Measurements from ENCODE around the gene SORBS2. TPM values are rescaled to one million over a fixed set of nuclear protein-coding genes. Genes with fewer than 3 reads are reported as not detected.
A peak's percentile ranks its signal among the peaks of the same experiment; 100 is the strongest.

The SORBS2 gene
- total RNA-seq, 1 experiment from 2014 or later = 3.6 TPM

DNA sequence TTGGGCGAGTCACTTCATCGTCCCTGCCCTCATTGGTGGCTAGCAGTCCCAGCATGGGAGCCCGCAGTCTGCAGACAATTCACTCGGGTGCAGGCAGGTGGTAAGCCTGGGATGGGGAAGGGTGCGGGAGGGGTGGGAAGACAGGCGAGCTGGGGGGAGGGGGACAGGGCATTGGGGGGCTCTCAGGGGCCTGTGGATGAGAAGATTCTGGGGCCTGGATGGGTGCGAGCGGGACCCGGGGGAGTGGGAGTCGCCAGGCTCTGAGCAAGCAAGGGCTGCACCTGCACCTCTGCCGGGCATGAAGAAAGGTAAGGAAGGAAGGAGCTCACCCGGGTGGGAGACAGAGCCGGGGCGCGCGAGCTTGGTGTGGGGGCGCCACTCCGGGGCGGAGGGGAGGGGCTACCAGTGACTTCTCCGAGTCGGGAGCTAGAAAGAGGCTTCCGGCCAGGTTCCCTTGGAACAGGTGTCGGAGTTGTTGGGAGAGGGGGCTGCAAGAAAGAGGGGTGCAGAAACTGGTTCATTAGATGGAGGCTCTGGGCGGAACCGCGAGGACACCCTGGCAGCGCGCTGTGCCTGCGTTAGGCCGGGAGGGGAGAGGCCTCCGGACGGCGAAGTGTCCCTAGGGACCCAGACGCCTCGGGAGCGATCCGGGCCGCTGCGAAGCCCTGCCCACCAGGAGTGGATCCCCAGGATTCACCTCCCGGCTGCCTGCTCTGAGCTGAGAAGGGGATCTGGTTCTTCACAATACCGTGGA, 173.3 kb downstream of the SORBS2 start:
- DNase-seq (ENCODE audit: low read depth) = no peak

DNA sequence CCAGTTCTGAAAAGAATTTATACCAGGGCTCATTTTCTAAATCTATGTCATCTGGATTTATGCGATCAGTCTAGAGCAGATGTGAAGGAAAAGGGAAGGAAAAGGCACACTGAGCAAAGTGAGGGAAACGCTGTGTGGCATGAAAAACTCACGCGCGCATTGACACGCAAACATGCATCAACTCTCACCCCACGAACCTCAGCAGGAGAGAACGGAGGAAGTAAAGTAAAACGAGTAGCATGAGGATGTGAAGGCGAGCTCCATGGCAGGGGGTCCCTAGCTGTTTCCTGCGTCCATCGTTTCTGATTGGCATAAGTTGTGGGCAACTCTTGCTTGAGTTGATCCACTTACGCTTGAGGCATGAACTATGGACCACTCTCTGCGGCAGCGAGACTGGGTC, 173.9 kb downstream of the SORBS2 start:
- DNase-seq (ENCODE audit: low read depth) = no peak

DNA sequence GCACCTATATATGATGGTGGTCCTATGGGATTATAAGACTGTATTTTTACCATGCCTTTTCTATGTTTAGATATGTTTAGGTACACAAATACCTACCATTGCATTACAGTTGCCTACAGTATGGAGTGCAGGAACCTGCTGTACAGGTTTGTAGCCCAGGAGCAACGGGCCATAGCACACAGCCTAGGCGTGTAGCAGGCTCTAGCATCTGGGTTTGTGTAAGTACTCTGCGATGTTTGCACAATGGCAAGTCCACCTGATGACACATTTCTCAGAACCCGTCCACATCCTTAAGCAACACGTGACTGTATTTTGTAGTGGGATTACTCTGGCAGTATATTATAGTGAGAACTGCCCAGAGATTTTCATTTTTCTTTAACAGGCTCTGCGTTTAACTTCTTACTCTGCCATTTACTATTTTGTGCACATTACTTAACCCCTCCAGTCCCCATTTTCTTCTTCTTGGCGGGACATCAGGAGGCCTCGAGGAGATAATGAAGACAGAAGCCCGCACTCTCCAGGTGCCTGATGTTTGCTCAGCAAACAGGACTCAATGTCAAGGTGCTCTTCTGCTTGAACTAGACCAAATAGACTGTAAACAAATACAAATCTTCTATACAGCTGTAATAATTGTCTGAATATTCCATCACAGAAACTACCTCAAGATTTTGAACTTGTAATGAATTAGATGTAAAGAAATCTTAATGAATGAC, 174.7 kb downstream of the SORBS2 start:
- DNase-seq (ENCODE audit: low read depth) = no peak

DNA sequence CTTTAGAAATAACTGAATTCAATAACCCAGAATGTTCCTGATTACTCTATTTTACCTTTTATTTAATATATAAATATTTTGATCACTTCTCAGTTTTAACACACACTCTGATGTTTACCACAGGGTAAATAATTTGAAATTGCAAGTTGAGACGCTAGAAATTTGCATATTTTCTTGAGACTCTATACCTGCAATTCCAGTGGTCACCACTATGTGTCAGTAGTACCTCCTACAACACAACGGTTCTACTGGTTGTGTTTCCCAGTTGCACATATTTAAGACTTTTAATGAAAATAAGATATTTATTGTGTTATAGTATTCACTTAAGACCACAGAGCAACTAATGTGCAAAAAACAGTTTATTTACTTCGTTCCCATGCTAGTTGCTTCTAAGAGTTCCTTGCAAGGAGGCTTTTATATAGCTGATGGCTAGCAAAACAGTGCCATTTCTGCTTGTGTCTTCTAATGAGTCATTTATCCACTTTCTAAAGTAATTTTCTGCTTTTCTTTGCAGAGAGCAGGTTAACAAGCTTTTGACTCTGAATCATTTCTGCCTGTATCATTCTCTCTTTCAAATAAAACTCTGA, 177.8 kb downstream of the SORBS2 start:
- DNase-seq (ENCODE audit: low read depth) = no peak

GRCh38 chr4:185626798-185627197, 185.2 kb downstream of the SORBS2 start:
- no peak for DNase-seq (ENCODE audit: low read depth)

DNA sequence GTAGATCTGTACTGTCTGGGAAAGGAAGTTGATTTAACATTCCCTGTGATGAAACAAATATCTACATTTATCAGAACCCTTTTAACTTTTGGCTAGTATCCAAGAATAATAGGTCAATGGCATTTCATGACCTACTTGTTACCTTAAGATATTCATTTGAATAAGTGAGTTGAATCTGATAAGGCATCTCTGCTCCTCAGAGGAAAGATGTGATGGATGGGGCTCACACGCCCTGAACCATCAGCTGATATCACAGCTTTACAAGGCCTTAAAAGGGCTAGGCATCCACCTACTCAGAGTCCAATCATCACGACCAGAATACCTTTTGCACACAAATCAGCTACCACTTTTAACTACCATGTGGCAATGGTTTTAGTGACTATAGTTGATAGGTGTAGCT, 186.5 kb downstream of the SORBS2 start:
- no peak for DNase-seq (ENCODE audit: low read depth)

DNA sequence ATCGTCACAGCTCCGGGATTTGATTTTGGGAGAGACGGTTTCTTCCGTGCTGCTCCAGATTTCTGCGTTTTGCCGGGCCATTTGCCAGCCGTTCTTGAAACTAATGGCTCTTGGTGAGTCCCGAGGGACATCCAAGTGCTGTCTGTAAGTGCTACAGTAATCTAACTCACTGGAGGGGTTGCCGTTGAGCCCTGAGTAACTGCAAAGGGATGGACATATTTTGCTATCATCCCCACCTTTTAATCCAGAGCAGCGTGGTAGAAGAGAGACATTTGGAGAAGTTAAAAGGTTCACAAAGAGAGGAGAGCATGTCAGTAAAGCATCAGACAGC, 187.8 kb downstream of the SORBS2 start:
- DNase-seq (ENCODE audit: low read depth) = no peak

DNA sequence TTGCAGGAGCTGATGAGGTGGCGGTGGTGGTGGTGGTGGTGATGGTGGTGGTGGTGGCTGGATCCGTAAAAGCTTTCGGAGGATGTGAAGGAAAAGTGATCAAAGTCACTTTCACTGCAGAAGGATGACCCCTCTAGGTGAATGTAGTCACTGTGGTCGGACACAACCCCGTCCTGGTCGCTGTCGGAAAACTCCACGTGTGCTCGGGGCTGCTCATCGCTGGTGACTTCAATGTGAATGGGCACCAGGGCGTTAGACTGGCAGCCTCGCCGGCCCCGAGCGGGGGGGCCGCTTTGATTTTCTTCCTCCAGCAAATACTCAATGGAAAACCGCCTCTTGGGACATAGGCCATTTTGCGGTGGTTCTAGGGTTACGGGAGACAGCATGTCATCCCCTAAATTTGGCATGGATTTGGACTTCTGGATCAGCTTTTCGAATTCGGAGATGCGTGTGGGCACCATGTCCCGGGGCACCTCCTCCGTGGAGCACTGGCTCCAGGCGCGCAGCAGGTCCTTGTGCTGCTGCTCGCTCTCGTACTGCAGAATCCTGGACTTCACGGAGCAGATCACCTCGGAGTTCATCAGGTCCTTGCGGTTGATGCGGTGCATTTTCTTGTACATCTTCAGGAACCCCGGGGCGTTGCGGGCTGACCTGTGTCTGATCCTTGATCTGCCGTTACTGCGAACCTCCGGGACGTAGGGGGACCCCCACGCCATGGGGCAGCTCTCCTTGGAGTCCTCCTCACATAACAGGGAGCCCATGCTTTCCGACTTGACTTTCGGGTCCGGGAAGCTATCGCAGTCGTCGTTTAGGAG, 188.3 kb downstream of the SORBS2 start:
- no peak for DNase-seq (ENCODE audit: low read depth)

DNA sequence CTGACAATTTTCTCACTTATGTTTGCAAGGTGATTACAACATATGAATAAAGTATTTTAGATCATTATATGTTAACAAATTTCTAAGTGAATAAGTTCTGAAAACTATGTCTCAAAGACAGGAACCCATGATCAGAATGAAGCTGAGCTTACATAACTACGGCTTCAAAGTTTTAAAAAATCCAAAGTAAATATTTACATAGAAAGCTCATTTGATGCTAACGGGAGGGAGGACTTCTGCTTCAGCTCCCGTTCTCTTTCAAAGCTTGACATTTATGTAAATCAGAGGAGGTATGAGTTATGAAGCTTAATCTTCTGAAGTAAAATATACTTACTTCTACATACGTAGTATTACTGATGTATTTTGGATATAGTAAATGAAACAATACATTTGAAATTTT, 203.8 kb downstream of the SORBS2 start:
- DNase-seq (ENCODE audit: low read depth) = no peak

DNA sequence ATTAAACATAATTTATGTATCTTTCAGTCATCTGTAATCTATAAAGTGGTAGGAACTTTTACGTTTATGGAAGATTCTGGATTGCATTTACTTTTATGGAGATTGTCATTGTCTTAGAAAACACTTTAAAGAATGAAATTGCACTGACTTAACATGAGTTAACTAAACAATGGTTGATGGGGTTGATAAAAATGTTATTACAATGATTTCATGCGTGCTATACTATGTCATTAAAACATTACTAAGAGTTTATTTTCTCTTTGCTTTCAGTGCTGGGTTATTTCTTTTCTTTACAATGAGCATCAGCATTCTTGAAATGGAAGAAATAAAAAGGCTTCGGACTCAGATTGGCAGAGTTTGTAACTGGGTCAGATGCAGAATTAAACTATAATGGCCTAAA, 209.6 kb downstream of the SORBS2 start:
- no peak for DNase-seq (ENCODE audit: low read depth)

GRCh38 chr4:185600801-185601434, 211.1 kb downstream of the SORBS2 start:
- DNase-seq (ENCODE audit: low read depth) = no peak

DNA sequence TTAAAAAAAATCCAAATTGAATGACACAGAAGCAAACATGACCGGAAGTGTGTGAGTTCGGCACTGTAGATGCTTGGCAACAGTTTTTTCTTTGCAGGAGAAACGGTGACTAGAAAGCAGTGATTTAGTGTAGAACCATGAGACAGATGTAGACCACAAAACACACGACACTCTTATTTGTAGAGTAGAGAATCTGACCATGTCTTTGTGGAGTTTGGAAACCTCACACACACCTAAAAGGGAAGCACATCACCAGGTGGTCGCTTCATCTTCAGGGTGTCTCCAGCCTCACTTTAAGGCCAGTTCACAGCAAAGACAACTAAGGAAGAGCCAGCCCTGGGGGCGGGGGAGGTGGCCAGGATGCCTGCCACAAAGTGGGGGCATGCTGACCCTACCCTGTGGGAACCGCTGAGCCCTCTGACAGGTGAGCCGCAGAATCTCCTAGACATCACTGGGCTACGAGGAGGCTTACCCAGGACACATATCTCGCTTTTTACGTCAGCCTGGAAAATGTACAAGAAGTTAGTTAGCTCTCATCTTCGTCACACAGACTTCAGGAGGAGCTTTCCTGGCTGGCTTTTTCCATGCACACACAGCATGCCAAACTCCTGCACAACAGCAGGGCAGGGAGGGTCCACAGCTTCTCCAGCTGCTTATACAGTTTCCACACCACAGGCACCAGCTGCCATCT, 212.3 kb downstream of the SORBS2 start:
- DNase-seq (ENCODE audit: low read depth) = no peak

GRCh38 chr4:185598846-185599552, 213.0 kb downstream of the SORBS2 start:
- no peak for DNase-seq (ENCODE audit: low read depth)

DNA sequence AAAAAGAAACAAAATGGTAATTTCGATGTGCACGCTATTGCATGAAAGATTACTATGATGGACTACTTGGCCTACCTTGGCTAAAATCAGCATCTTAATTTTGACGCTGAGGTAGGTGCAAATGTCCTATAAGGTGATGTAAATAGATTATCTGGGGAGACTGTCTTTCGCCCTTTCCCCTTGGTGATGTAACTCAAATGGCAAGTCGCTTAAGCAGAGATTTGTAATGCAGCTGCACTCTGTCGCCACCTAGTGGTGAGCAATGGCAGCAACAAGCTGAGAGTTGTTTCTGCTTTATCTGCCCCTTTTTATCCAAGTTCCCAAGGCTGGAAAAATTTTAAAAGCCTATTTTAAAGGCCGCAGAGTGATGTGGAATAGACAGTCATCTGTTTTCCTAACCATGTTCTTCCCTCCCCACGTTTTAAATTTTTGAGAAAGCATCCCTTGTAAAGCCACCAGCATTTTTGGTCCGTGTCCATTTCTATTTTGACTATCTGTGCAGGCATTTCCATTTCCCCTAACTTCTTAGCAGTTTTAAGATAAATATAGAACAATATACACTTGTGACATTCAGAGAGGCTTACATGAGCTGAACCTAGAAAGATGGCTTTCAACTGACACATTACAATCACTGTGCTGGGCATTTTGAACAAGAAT, 214.3 kb downstream of the SORBS2 start:
- DNase-seq (ENCODE audit: low read depth) = peak; percentile 61

DNA sequence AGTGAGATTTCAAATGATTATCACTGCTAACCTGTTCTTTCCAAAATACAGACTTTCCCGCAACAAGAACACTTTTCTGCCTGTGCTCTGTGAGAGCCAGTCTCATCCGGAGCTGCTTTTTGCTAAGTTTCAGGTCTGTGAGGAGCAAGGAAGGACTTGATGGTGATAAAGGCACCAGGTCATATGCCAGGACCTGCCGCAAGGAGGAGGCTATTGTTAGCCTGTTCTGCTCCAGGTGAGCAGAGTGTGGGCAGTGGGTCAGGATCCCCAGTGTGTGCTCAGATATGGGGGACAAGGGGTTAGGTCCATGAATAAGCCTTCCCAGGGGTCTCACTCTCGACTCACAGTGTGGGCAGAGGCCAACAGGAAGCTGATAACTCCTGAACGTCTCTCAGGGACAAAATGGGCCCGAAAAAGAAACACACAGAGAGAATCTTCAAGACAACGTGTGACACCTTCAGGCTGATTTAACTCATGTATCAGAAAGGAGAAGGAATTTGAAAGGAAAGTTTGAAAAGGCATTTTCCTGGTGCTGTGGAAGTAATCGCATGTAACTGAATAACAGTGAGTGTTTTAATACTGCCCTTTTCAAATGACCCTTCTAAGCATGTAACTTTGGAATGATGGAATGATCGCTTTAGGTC, 219.0 kb downstream of the SORBS2 start:
- DNase-seq (ENCODE audit: low read depth) = peak; percentile 16

DNA sequence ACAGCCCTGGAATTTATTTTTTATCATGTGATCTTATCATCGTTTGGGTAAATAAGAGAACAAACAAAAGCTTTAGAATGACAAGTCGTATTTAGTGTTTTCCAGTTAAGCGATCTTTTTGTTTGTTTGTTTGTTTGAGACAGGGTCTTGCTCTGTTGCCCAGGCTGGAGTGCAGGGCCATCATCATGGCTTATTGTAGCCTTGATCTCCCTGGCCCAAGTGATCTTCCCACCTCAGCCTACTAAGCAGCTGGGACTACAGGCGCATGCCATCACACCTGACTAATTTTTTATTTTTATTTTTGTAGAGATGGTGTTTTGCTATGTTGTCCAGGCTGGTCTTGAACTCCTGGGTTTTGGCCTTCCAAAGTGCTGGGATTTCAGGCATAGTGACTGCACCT, 219.6 kb downstream of the SORBS2 start:
- no peak for DNase-seq (ENCODE audit: low read depth)

- peak; percentile 68 for DNase-seq (ENCODE audit: low read depth)
These were observed 220.3 kb downstream of the SORBS2 start for GRCh38 chr4:185591679-185592141.

GRCh38 chr4:185590982-185591381, 221.0 kb downstream of the SORBS2 start:
- no peak for DNase-seq (ENCODE audit: low read depth)

DNA sequence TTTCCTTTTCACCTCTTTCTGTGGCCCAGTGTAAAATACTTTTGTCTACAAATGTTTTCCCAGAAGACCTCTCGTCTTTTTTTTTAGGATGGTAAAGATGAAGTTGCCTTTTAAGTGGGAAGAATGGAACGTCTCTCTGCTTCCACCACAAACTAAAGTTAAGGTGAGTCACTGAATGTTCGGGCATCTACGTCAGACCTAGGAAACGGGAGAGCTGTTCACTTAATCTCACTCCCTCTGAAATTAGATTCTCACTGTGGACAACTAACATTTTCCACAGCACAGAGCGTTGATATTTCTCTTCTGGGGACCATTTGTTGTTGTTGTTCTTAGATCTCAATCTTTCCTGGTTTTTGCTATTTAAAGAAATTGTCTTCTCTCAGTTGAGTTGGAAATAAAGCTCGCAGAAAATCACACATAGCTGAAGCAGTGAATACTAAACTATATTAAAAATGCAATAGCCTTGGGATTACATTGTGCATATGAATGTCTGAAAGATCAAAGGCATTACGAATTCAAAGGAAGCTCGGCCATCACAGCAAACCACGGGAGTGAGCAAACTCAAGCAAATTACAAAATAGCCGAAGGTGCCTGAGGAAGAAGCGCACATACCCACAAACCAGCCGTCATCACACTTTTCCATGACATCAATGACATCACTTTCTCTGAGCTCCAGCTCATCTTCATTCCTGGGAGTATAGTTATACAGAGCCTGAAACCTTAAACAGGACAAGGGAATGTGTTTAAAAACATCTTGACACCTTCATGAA, 222.7 kb downstream of the SORBS2 start:
- DNase-seq (ENCODE audit: low read depth) = peak; percentile 73
